Kidney (tissue), 14 donors: Measurements from ENCODE around the gene GJD3. TPM values are rescaled to one million over a fixed set of nuclear protein-coding genes. Genes with fewer than 3 reads are reported as not detected.
"Not testable (repeated sequence)": the region's sequence is repeated elsewhere in the genome, so short reads cannot be mapped to it uniquely, and the experiment has no call there.

Experiments used
- DNase-seq, 5 donors: peaks; one replicate each; pipeline ENCODE4 v3.0.0-alpha.2; 2013 to 2020
- FAIRE-seq: peaks from 2 replicates; lab custom pipeline; 2012; peaks lifted over from hg19 to GRCh38; lab: Jason Lieb, UNC
- H3K27ac ChIP-seq, 2 donors: one replicate each; pipeline ENCODE4 v1.7.0; 2013; ENCODE audit warnings: low read depth in 2 of 2, low read length in 2 of 2, inconsistent platforms in 1 of 2
- H3K27me3 ChIP-seq: one replicate; pipeline ENCODE4 v1.7.1; 2013; ENCODE audit warnings: low read length, inconsistent platforms; ENCODE audit not compliant: control insufficient read depth, insufficient read depth
- H3K36me3 ChIP-seq, 3 donors: one replicate each; pipeline versions ENCODE4 v1.7.0 to v1.7.1; 2013; ENCODE audit warnings: low read length in 3 of 3, control low read depth in 1 of 3, inconsistent platforms in 1 of 3; ENCODE audit not compliant: insufficient read depth in 3 of 3, control insufficient read depth in 2 of 3
- H3K4me1 ChIP-seq, 3 donors: one replicate each; pipeline versions ENCODE4 v1.7.0 to v1.7.1; 2013; ENCODE audit warnings: low read length in 3 of 3, inconsistent platforms in 1 of 3, low read depth in 1 of 3; ENCODE audit not compliant: control insufficient read depth in 2 of 3, insufficient read depth in 2 of 3
- H3K4me3 ChIP-seq, 3 donors: one replicate each; pipeline versions ENCODE4 v1.7.0 to v1.8.1; 2013; ENCODE audit warnings: low read length in 3 of 3, control low read depth in 1 of 3, inconsistent platforms in 1 of 3
- H3K9ac ChIP-seq, 3 donors: one replicate each; pipeline versions ENCODE4 v1.7.0 to v1.7.1; 2013; ENCODE audit warnings: low read length in 3 of 3, control low read depth in 1 of 3, inconsistent platforms in 1 of 3
- H3K9me3 ChIP-seq, 3 donors: one replicate each; pipeline versions ENCODE4 v1.7.0 to v1.7.1; 2013; ENCODE audit warnings: low read length in 3 of 3, control low read depth in 1 of 3, inconsistent platforms in 1 of 3; ENCODE audit not compliant: control insufficient read depth in 2 of 3, insufficient read depth in 1 of 3
- intact Hi-C: fragments of 100-400 bp; cut with DNase I; formaldehyde crosslinking; loops from one replicate; pipeline ENCODE4 v1.11.1; 2022
- polyA plus RNA-seq: library from polyadenylated mRNA; stranded (reverse); fragments of 350-450 nt; fragmentation: Illumina TruSeq; extraction: RNeasy Lipid Tissue Mini Kit (QIAGEN cat#74804); gene quantifications from one replicate; pipeline ENCODE4 v1.2.3, GENCODE V29; 2014; ENCODE audit warnings: low read depth, low replicate concordance; ENCODE audit not compliant: insufficient read depth
- total RNA-seq: library from RNA; stranded (reverse); fragmentation: NEBNext Ultra II Directional; extraction: Animal tissue kit (Norgen Biotek cat#: 25700); gene quantifications from one replicate; pipeline ENCODE4 v1.2.1, GENCODE V29; 2021
- TF ChIP-seq, protein P1 (sequence below): IDR thresholded peaks from 3 replicates; pipeline ENCODE4 v1.5.1; 2012; ENCODE audit warnings: mild to moderate bottlenecking, moderate library complexity, borderline replicate concordance; ENCODE audit not compliant: insufficient read depth; ENCODE audit errors: extremely low read depth
- donor health status: control.
- donor health status: control.
- donor health status: control.
- donor health status: control.
- donor health status: control.
- donor health status: DM: yes; HTN: yes; CAD: no.
- donor health status: Normal renal cell carcinoma (clear cell type).

The GJD3 gene
- total and polyA plus RNA-seq, 2 donors from 2014 or later, result 2.6 TPM; not detected in 1

DNA sequence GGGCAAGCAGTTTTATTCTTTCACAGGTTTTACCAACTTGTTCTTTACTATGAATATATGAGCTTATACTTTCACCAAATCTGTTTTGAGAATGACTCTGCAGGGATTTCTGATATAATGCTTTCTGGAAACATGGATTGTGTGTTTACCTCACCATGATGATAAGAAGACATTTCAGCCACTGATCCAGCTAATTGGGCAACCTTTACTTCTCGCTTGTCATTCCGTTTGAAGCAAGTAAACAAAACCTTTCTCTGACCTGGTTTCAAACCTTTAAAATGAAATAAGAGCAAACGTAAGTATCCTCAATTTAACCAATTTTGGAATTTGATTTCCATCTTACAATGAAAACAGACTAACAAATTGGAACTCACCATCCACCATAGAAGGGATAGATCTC, 39.5 kb upstream of the GJD3 start:
- Histone ChIP-seq H3K9ac (no peak overlapping the region), H3K4me1 (no peaks in the 10 kb centered on the region), H3K4me3 (no peak overlapping the region), H3K36me3 (no peaks in the 10 kb centered on the region), H3K27ac (no peak overlapping the region), H3K9me3 (no peaks in the 10 kb centered on the region), H3K27me3 (no peaks in the 10 kb centered on the region)
- DNase-seq (no peak), FAIRE-seq (no peak)
- TF ChIP-seq, protein P1, sequence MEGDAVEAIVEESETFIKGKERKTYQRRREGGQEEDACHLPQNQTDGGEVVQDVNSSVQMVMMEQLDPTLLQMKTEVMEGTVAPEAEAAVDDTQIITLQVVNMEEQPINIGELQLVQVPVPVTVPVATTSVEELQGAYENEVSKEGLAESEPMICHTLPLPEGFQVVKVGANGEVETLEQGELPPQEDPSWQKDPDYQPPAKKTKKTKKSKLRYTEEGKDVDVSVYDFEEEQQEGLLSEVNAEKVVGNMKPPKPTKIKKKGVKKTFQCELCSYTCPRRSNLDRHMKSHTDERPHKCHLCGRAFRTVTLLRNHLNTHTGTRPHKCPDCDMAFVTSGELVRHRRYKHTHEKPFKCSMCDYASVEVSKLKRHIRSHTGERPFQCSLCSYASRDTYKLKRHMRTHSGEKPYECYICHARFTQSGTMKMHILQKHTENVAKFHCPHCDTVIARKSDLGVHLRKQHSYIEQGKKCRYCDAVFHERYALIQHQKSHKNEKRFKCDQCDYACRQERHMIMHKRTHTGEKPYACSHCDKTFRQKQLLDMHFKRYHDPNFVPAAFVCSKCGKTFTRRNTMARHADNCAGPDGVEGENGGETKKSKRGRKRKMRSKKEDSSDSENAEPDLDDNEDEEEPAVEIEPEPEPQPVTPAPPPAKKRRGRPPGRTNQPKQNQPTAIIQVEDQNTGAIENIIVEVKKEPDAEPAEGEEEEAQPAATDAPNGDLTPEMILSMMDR, result no peak
- intact Hi-C loops, result no loop called here

DNA sequence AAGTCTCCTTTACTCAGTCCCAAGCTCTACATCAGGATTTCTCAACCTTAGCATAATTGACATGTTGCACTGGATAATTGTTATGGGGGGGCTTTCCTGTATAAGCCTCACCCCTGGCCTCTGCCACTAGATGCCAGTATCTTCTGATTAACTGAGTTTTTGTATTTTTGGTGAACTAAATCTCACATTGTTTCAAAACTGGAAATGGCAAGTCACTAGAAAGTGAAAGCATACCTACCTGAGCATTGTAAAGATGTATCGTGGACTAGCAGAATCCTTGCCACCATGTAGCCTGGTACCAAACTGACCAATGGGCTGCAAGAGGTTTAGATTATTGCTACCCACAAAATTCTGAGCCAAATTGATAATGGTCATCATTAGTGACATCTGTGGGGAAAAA, 38.1 kb upstream of the GJD3 start:
- Histone ChIP-seq H3K27ac (no peak overlapping the region), H3K27me3 (no peaks in the 10 kb centered on the region), H3K4me3 (no peak overlapping the region), H3K9me3 (no peaks in the 10 kb centered on the region), H3K36me3 (no peaks in the 10 kb centered on the region), H3K9ac (no peak overlapping the region), H3K4me1 (no peaks in the 10 kb centered on the region)
- intact Hi-C loops, result no loop called here
- FAIRE-seq (no peak), DNase-seq (no peak)
- TF ChIP-seq, protein P1, result no peak

DNA sequence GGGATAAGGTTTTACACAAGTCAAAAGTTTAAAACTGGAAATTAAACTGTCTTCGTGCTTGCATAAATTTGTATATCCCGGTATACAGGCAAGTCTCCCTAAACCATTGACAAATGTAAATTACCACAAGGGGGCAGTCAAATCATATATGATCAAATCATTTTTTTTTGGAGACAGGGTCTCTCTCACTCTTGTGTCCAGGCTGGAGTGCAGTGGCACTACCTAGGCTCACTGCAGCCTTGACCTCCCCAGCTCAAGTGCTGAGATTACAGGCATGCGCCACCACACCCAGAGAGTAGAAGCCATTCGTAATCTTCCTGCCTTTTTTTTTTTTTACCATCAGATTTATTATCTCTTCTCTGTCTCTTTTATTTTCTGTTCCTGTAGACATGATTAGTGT, 34.6 kb upstream of the GJD3 start:
- Histone ChIP-seq H3K9me3 (no peaks in the 10 kb centered on the region), H3K4me1 (no peaks in the 10 kb centered on the region), H3K27ac (no peak overlapping the region), H3K36me3 (no peaks in the 10 kb centered on the region), H3K4me3 (no peak overlapping the region), H3K27me3 (no peaks in the 10 kb centered on the region), H3K9ac (no peak overlapping the region)
- DNase-seq (peak in 2 of 5 donors; percentile 63 to 70), FAIRE-seq (no peak)
- intact Hi-C loops, result no loop called here
- TF ChIP-seq, protein P1, result peak; percentile 46

DNA sequence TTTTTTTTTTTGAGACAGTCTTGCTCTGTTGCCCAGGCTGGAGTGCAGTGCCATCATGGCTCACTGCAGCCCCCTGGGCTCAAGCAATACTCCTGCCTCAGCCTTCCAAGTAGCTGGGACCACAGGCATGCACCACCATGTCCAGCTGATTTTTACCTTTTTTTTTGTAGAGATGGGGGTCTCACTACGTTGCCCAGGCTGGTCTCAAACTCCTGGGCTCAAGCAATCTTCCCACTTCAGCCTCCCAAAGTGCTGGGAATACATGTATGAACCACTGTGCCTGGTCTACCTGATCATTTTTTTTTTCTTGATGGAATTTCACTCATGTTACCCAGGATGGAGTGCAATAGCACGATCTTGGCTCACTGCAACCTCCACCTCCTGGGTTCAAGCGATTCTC, 22.0 kb upstream of the GJD3 start:
- H3K27ac ChIP-seq, intact Hi-C loops, H3K4me1 ChIP-seq, H3K36me3 ChIP-seq, H3K27me3 ChIP-seq, FAIRE-seq, H3K9me3 ChIP-seq, H3K9ac ChIP-seq, H3K4me3 ChIP-seq, DNase-seq: not testable (repeated sequence)
